GM23338 (cell line): ENCODE data around the gene SLC4A8. TPM values are rescaled to one million over a fixed set of nuclear protein-coding genes. Genes with fewer than 3 reads are reported as not detected.

Experiments
- ATAC-seq: fragments of 200-7000 bp; cut with Tn5 transposase; 3 replicates; pipeline ENCODE4 v1.9.1; 2020
- DNase-seq: peaks from one replicate; pipeline ENCODE4 v3.0.0-alpha.2; 2015; ENCODE audit warnings: low spot score
- H2AFZ ChIP-seq: fragments of 200-600 bp; sonication (generic); 2 replicates; pipeline ENCODE4 v1.8.0; 2016; ENCODE audit warnings: antibody characterized with exemption, mild to moderate bottlenecking, moderate library complexity
- H3F3A ChIP-seq: fragments of 200-600 bp; sonication (generic); replicated peaks from 2 replicates; pipeline ENCODE4 v1.8.0; 2017; ENCODE audit warnings: antibody characterized with exemption, mixed run types, low read depth
- H3K27ac ChIP-seq: fragments of 200-600 bp; sonication (generic); 2 replicates; pipeline ENCODE4 v1.6.1; 2016; ENCODE audit warnings: low read depth
- H3K27me3 ChIP-seq: fragments of 200-600 bp; sonication (generic); 2 replicates; pipeline ENCODE4 v1.8.0; 2016; ENCODE audit warnings: mild to moderate bottlenecking, mixed run types, moderate library complexity; ENCODE audit not compliant: insufficient read depth
- H3K36me3 ChIP-seq: fragments of 200-600 bp; sonication (generic); 2 replicates; pipeline ENCODE4 v1.8.0; 2016; ENCODE audit warnings: mild to moderate bottlenecking; ENCODE audit not compliant: insufficient read depth
- H3K4me1 ChIP-seq: fragments of 200-600 bp; sonication (generic); 2 replicates; pipeline ENCODE4 v1.8.0; 2016; ENCODE audit warnings: mild to moderate bottlenecking, moderate library complexity; ENCODE audit not compliant: insufficient read depth
- H3K4me2 ChIP-seq: fragments of 200-600 bp; sonication (generic); 2 replicates; pipeline ENCODE4 v1.7.1; 2017; ENCODE audit warnings: mixed run types
- H3K4me3 ChIP-seq: fragments of 200-600 bp; sonication (generic); 2 replicates; pipeline ENCODE4 v1.6.1; 2016; ENCODE audit warnings: mixed run types
- H3K79me2 ChIP-seq: fragments of 200-600 bp; sonication (generic); replicated peaks from 2 replicates; pipeline ENCODE4 v1.8.0; 2017; ENCODE audit warnings: mild to moderate bottlenecking; ENCODE audit not compliant: insufficient read depth
- H3K9me2 ChIP-seq: fragments of 200-600 bp; sonication (generic); 2 replicates; pipeline ENCODE4 v1.8.0; 2017; ENCODE audit not compliant: insufficient read depth
- H4K20me1 ChIP-seq: fragments of 200-600 bp; sonication (generic); replicated peaks from 2 replicates; pipeline ENCODE4 v1.8.0; 2017; ENCODE audit warnings: mild to moderate bottlenecking; ENCODE audit not compliant: insufficient read depth
- H3K27ac Mint-ChIP-seq: 2 replicates; pipeline ENCODE4 v1.8.0; 2020; ENCODE audit warnings: inconsistent platforms, mild to moderate bottlenecking, moderate library complexity, mixed read lengths
- H3K27me3 Mint-ChIP-seq: 3 replicates; pipeline ENCODE4 v1.8.0; 2022; ENCODE audit warnings: low read depth, mild to moderate bottlenecking, moderate library complexity, mixed read lengths, inconsistent platforms; ENCODE audit not compliant: insufficient read depth, poor library complexity
- H3K36me3 Mint-ChIP-seq: 3 replicates; pipeline ENCODE4 v1.8.0; 2021; ENCODE audit warnings: low read depth, mild to moderate bottlenecking, inconsistent platforms, moderate library complexity, mixed read lengths
- H3K4me1 Mint-ChIP-seq: 3 replicates; pipeline ENCODE4 v1.8.0; 2020; ENCODE audit warnings: mild to moderate bottlenecking, inconsistent platforms, mixed read lengths
- H3K4me3 Mint-ChIP-seq: 3 replicates; pipeline ENCODE4 v1.8.0; 2021; ENCODE audit warnings: moderate library complexity, mild to moderate bottlenecking, inconsistent platforms, mixed read lengths
- H3K9me3 Mint-ChIP-seq: 3 replicates; pipeline ENCODE4 v1.8.0; 2020; ENCODE audit warnings: moderate library complexity, mild to moderate bottlenecking, inconsistent platforms, mixed read lengths
- CREB1 ChIP-seq: fragments of 250-450 bp; sonication (Bioruptor Pico); IDR thresholded peaks from 2 replicates; pipeline ENCODE4 v1.5.0; 2020; ENCODE audit warnings: low read depth, mild to moderate bottlenecking, moderate library complexity
- EZH2 ChIP-seq: fragments of 200-600 bp; sonication (generic); IDR thresholded peaks from one replicate; pipeline ENCODE4 v1.8.0; 2017; ENCODE audit warnings: antibody characterized with exemption, mild to moderate bottlenecking, low read depth; ENCODE audit not compliant: unreplicated experiment
- EZH2phosphoT487 ChIP-seq: fragments of 200-600 bp; sonication (generic); IDR thresholded peaks from one replicate; pipeline ENCODE4 v1.8.1; 2018; ENCODE audit warnings: antibody characterized with exemption; ENCODE audit not compliant: unreplicated experiment
- JUNB ChIP-seq: IDR thresholded peaks from one replicate; pipeline ENCODE4 v1.6.1; 2016; ENCODE audit warnings: antibody characterized with exemption; ENCODE audit not compliant: unreplicated experiment
- NANOG ChIP-seq: IDR thresholded peaks from 2 replicates; pipeline ENCODE4 v1.6.1; 2016; ENCODE audit warnings: antibody characterized with exemption, borderline replicate concordance
- POLR2AphosphoS5 ChIP-seq: IDR thresholded peaks from 2 replicates; pipeline ENCODE4 v1.6.1; 2016; ENCODE audit warnings: antibody characterized with exemption, low read depth
- STAT1 ChIP-seq: IDR thresholded peaks from one replicate; pipeline ENCODE4 v1.6.1; 2016; ENCODE audit warnings: antibody characterized with exemption; ENCODE audit not compliant: unreplicated experiment
- ZNF114 ChIP-seq: fragments of 250-450 bp; sonication (Bioruptor Pico); IDR thresholded peaks from 2 replicates; pipeline ENCODE4 v1.5.0; 2020; ENCODE audit warnings: mild to moderate bottlenecking, moderate library complexity
- ZNF331 ChIP-seq: fragments of 250-450 bp; sonication (Bioruptor Pico); IDR thresholded peaks from 2 replicates; pipeline ENCODE4 v1.5.0; 2020; ENCODE audit warnings: low read depth, mild to moderate bottlenecking, moderate library complexity
- polyA plus RNA-seq: library from polyadenylated mRNA; unstranded; fragments of >200 nt; fragmentation: Nextera tagmentation; extraction: Ambion mirVana; gene quantifications from 2 replicates; pipeline ENCODE4 v1.2.1, GENCODE V29; 2016
- total RNA-seq: library from RNA; depleted of rRNA; stranded (reverse); fragments of >200 nt; shearing (Covaris generic); gene quantifications from 2 replicates; pipeline ENCODE4 v1.2.3, GENCODE V29; 2014
- TF ChIP-seq, protein P1 (sequence below): IDR thresholded peaks from 2 replicates; pipeline ENCODE4 v1.6.1; 2016; ENCODE audit warnings: antibody characterized with exemption
- TF ChIP-seq, protein P2 (sequence below): IDR thresholded peaks from one replicate; pipeline ENCODE4 v1.6.1; 2018; ENCODE audit warnings: antibody characterized with exemption; ENCODE audit not compliant: unreplicated experiment
- TF ChIP-seq, protein P3 (sequence below): fragments of 250-450 bp; sonication (Bioruptor Pico); IDR thresholded peaks from 2 replicates; pipeline ENCODE4 v1.5.0; 2020; ENCODE audit warnings: mild to moderate bottlenecking, moderate library complexity
- TF ChIP-seq, protein P4 (sequence below), 2 experiments: fragments of 200-600 bp in 1 of 2; sonication (generic) in 1 of 2; conservative IDR thresholded peaks; 2 replicates each; pipeline versions ENCODE4 v1.5.1 to v1.6.1; 2016 to 2017; ENCODE audit warnings: antibody characterized with exemption in 2 of 2, low read depth in 2 of 2, mild to moderate bottlenecking in 2 of 2, moderate library complexity in 1 of 2

The SLC4A8 gene
- total and polyA plus RNA-seq, 2 experiments from 2014 or later = 7.6 to 9.2 TPM

DNA sequence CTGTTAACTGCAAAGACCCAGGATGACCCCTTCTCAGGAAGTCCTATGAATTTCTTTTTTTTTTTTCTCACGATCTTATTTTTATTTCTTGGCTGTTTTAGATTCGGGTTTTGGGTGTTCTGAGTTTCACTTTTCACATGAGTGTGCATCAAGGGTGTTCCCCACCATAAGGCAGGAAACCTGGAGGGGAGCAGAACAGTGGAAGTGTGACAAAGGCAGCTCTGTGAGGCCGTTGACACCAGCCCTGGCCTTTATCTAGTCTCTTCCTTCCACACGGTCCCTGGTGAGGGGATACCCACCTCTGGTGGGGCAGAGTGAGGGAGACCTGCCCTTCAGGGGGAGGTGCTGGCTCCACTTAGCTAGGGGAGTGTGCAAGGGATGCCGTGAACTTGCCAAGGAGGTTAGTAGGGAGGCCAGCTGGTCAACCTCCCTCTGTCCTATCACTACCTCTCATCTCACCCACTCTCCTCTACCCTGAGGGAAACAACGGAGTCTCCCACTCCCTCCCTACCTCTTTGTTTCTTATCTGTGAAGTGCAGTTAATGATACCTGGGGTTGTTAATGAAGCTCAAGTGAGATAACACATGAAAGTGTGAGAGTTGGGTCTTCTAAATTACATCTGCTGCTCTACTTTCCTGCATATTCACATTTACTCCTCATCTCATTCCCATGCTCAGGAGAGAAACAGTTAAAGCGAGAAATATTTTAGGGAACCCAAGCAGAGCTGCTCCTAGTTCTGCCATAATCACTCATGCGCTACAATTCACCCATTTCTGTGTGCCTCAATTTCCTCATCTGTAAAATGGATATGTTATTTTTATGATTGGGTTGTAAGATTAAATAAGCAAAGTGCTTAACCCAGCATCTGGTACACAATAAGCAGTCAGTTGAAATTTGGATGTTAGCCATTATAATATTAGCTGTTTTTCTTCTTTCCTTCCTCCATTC, 29.1 kb upstream of the SLC4A8 start:
- no peaks in the 10 kb centered on the region for H3K27me3 ChIP-seq
- peaks cover 10% of the 10 kb centered on the region for H3K4me1 ChIP-seq
- Mint-ChIP-seq H3K27ac (no peak overlapping the region), H3K9me3 (no peaks in the 10 kb centered on the region), H3K36me3 (peaks cover 6% of the 10 kb centered on the region; the same call in 2 of the 3 replicates), H3K4me1 (peaks cover 14% of the 10 kb centered on the region; the same call in 2 of the 3 replicates), H3K4me3 (no peak overlapping the region), H3K27me3 (peaks cover 24% of the 10 kb centered on the region)
- H3K9me2 ChIP-seq = no peaks in the 10 kb centered on the region
- no peak overlapping the region for H3K27ac ChIP-seq
- ATAC-seq (no peak), DNase-seq (no peak)
- no peak overlapping the region for H3K4me3 ChIP-seq
- H2AFZ ChIP-seq = no peak overlapping the region
- no peak overlapping the region for H3K4me2 ChIP-seq
- H4K20me1 ChIP-seq = no peaks in the 10 kb centered on the region; the same call in 1 of the 2 replicates
- H3K79me2 ChIP-seq = peaks cover 12% of the 10 kb centered on the region
- H3F3A ChIP-seq = peaks cover 12% of the 10 kb centered on the region
- TF ChIP-seq JUNB = no peak
- TF ChIP-seq, protein P1, sequence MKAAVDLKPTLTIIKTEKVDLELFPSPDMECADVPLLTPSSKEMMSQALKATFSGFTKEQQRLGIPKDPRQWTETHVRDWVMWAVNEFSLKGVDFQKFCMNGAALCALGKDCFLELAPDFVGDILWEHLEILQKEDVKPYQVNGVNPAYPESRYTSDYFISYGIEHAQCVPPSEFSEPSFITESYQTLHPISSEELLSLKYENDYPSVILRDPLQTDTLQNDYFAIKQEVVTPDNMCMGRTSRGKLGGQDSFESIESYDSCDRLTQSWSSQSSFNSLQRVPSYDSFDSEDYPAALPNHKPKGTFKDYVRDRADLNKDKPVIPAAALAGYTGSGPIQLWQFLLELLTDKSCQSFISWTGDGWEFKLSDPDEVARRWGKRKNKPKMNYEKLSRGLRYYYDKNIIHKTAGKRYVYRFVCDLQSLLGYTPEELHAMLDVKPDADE = no peak
- TF ChIP-seq, protein P2, sequence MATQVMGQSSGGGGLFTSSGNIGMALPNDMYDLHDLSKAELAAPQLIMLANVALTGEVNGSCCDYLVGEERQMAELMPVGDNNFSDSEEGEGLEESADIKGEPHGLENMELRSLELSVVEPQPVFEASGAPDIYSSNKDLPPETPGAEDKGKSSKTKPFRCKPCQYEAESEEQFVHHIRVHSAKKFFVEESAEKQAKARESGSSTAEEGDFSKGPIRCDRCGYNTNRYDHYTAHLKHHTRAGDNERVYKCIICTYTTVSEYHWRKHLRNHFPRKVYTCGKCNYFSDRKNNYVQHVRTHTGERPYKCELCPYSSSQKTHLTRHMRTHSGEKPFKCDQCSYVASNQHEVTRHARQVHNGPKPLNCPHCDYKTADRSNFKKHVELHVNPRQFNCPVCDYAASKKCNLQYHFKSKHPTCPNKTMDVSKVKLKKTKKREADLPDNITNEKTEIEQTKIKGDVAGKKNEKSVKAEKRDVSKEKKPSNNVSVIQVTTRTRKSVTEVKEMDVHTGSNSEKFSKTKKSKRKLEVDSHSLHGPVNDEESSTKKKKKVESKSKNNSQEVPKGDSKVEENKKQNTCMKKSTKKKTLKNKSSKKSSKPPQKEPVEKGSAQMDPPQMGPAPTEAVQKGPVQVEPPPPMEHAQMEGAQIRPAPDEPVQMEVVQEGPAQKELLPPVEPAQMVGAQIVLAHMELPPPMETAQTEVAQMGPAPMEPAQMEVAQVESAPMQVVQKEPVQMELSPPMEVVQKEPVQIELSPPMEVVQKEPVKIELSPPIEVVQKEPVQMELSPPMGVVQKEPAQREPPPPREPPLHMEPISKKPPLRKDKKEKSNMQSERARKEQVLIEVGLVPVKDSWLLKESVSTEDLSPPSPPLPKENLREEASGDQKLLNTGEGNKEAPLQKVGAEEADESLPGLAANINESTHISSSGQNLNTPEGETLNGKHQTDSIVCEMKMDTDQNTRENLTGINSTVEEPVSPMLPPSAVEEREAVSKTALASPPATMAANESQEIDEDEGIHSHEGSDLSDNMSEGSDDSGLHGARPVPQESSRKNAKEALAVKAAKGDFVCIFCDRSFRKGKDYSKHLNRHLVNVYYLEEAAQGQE = no peak
- TF ChIP-seq EZH2phosphoT487 = no peak
- no peak for TF ChIP-seq EZH2
- no peak for TF ChIP-seq CREB1
- TF ChIP-seq POLR2AphosphoS5 = no peak
- TF ChIP-seq, protein P3, sequence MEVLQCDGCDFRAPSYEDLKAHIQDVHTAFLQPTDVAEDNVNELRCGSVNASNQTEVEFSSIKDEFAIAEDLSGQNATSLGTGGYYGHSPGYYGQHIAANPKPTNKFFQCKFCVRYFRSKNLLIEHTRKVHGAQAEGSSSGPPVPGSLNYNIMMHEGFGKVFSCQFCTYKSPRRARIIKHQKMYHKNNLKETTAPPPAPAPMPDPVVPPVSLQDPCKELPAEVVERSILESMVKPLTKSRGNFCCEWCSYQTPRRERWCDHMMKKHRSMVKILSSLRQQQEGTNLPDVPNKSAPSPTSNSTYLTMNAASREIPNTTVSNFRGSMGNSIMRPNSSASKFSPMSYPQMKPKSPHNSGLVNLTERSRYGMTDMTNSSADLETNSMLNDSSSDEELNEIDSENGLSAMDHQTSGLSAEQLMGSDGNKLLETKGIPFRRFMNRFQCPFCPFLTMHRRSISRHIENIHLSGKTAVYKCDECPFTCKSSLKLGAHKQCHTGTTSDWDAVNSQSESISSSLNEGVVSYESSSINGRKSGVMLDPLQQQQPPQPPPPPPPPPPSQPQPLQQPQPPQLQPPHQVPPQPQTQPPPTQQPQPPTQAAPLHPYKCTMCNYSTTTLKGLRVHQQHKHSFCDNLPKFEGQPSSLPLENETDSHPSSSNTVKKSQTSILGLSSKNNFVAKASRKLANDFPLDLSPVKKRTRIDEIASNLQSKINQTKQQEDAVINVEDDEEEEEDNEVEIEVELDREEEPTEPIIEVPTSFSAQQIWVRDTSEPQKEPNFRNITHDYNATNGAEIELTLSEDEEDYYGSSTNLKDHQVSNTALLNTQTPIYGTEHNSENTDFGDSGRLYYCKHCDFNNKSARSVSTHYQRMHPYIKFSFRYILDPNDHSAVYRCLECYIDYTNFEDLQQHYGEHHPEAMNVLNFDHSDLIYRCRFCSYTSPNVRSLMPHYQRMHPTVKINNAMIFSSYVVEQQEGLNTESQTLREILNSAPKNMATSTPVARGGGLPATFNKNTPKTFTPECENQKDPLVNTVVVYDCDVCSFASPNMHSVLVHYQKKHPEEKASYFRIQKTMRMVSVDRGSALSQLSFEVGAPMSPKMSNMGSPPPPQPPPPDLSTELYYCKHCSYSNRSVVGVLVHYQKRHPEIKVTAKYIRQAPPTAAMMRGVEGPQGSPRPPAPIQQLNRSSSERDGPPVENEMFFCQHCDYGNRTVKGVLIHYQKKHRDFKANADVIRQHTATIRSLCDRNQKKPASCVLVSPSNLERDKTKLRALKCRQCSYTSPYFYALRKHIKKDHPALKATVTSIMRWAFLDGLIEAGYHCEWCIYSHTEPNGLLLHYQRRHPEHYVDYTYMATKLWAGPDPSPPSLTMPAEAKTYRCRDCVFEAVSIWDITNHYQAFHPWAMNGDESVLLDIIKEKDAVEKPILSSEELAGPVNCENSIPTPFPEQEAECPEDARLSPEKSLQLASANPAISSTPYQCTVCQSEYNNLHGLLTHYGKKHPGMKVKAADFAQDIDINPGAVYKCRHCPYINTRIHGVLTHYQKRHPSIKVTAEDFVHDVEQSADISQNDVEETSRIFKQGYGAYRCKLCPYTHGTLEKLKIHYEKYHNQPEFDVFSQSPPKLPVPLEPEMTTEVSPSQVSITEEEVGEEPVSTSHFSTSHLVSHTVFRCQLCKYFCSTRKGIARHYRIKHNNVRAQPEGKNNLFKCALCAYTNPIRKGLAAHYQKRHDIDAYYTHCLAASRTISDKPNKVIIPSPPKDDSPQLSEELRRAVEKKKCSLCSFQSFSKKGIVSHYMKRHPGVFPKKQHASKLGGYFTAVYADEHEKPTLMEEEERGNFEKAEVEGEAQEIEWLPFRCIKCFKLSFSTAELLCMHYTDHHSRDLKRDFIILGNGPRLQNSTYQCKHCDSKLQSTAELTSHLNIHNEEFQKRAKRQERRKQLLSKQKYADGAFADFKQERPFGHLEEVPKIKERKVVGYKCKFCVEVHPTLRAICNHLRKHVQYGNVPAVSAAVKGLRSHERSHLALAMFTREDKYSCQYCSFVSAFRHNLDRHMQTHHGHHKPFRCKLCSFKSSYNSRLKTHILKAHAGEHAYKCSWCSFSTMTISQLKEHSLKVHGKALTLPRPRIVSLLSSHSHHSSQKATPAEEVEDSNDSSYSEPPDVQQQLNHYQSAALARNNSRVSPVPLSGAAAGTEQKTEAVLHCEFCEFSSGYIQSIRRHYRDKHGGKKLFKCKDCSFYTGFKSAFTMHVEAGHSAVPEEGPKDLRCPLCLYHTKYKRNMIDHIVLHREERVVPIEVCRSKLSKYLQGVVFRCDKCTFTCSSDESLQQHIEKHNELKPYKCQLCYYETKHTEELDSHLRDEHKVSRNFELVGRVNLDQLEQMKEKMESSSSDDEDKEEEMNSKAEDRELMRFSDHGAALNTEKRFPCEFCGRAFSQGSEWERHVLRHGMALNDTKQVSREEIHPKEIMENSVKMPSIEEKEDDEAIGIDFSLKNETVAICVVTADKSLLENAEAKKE (CRISPR knock-in tag) = no peak
- no peak for TF ChIP-seq ZNF331 (CRISPR knock-in tag)
- TF ChIP-seq, protein P4, sequence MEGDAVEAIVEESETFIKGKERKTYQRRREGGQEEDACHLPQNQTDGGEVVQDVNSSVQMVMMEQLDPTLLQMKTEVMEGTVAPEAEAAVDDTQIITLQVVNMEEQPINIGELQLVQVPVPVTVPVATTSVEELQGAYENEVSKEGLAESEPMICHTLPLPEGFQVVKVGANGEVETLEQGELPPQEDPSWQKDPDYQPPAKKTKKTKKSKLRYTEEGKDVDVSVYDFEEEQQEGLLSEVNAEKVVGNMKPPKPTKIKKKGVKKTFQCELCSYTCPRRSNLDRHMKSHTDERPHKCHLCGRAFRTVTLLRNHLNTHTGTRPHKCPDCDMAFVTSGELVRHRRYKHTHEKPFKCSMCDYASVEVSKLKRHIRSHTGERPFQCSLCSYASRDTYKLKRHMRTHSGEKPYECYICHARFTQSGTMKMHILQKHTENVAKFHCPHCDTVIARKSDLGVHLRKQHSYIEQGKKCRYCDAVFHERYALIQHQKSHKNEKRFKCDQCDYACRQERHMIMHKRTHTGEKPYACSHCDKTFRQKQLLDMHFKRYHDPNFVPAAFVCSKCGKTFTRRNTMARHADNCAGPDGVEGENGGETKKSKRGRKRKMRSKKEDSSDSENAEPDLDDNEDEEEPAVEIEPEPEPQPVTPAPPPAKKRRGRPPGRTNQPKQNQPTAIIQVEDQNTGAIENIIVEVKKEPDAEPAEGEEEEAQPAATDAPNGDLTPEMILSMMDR (conservative IDR thresholded peaks at IDR 0.05; ENCODE audit: low read depth in 2 of 2) = no peak
- TF ChIP-seq STAT1 = no peak
- no peak for TF ChIP-seq ZNF114 (CRISPR knock-in tag)
- no peak for TF ChIP-seq NANOG
- H3K36me3 ChIP-seq = no peaks in the 10 kb centered on the region
